Mesendoderm (in vitro differentiated cells): ENCODE data around the gene ANXA2R.
"Not testable (repeated sequence)": the region's sequence is repeated elsewhere in the genome, so short reads cannot be mapped to it uniquely, and the experiment has no call there.

Source experiments
- DNase-seq: peaks from one replicate; pipeline ENCODE4 v3.0.0; 2013
- H2AK5ac ChIP-seq: 2 replicates; pipeline ENCODE4 v1.6.1; 2013; ENCODE audit warnings: low read length, inconsistent platforms
- H2BK120ac ChIP-seq: 2 replicates; pipeline ENCODE4 v1.6.1; 2013; ENCODE audit warnings: low read depth, mild to moderate bottlenecking, low read length, moderate library complexity, mixed read lengths
- H2BK15ac ChIP-seq: replicated peaks from 2 replicates; pipeline ENCODE4 v1.6.1; 2013; ENCODE audit warnings: low read depth, mild to moderate bottlenecking, moderate library complexity
- H2BK5ac ChIP-seq: 2 replicates; pipeline ENCODE4 v1.6.1; 2013; ENCODE audit warnings: low read length, inconsistent platforms
- H3K18ac ChIP-seq: 2 replicates; pipeline ENCODE4 v1.6.1; 2013; ENCODE audit warnings: mild to moderate bottlenecking, low read length, mixed read lengths
- H3K23ac ChIP-seq: one replicate; pipeline ENCODE4 v1.6.1; 2013; ENCODE audit warnings: low read length
- H3K27ac ChIP-seq: 2 replicates; pipeline ENCODE4 v1.5.1; 2013; ENCODE audit warnings: low read depth, mild to moderate bottlenecking, inconsistent platforms, low read length, moderate library complexity
- H3K27me3 ChIP-seq: 2 replicates; pipeline ENCODE4 v1.6.1; 2013; ENCODE audit warnings: low read length, control low read depth, mild to moderate bottlenecking, inconsistent platforms; ENCODE audit not compliant: insufficient read depth, poor library complexity
- H3K36me3 ChIP-seq: 2 replicates; pipeline ENCODE4 v1.6.1; 2013; ENCODE audit warnings: low read length, inconsistent platforms; ENCODE audit not compliant: control insufficient read depth, insufficient read depth
- H3K4ac ChIP-seq: one replicate; pipeline ENCODE4 v1.6.1; 2013; ENCODE audit warnings: low read depth, mild to moderate bottlenecking, low read length, moderate library complexity
- H3K4me1 ChIP-seq: 2 replicates; pipeline ENCODE4 v1.6.1; 2013; ENCODE audit warnings: low read depth, low read length, inconsistent platforms; ENCODE audit not compliant: control insufficient read depth
- H3K4me2 ChIP-seq: 2 replicates; pipeline ENCODE4 v1.6.1; 2013; ENCODE audit warnings: low read length
- H3K4me3 ChIP-seq: 2 replicates; pipeline ENCODE4 v1.5.1; 2013; ENCODE audit warnings: mild to moderate bottlenecking, low read length
- H3K56ac ChIP-seq: one replicate; pipeline ENCODE4 v1.6.1; 2013; ENCODE audit warnings: low read length
- H3K79me1 ChIP-seq: 2 replicates; pipeline ENCODE4 v1.6.1; 2013; ENCODE audit warnings: low read length, inconsistent platforms
- H3K79me2 ChIP-seq: 2 replicates; pipeline ENCODE4 v1.6.1; 2013; ENCODE audit warnings: mild to moderate bottlenecking, low read length; ENCODE audit not compliant: control insufficient read depth, insufficient read depth
- H3K9ac ChIP-seq: 2 replicates; pipeline ENCODE4 v1.6.1; 2013; ENCODE audit warnings: low read length, inconsistent platforms
- H4K5ac ChIP-seq: one replicate; pipeline ENCODE4 v1.6.1; 2013; ENCODE audit warnings: low read length
- H4K8ac ChIP-seq: one replicate; pipeline ENCODE4 v1.6.1; 2013; ENCODE audit warnings: low read depth, mild to moderate bottlenecking, control low read depth, low read length, moderate library complexity
- WGBS: extraction: QIAGEN DNeasy Blood & Tissue Kit; methylation state at CpG from one replicate; pipeline ENCODE4 v1.1.7; 2013; ENCODE audit warnings: low lambda C conversion rate, missing lambda C conversion rate; ENCODE audit not compliant: insufficient coverage; ENCODE audit errors: extremely low coverage; 5-methylcytosine and 5-hydroxymethylcytosine counted together

The ANXA2R gene

DNA sequence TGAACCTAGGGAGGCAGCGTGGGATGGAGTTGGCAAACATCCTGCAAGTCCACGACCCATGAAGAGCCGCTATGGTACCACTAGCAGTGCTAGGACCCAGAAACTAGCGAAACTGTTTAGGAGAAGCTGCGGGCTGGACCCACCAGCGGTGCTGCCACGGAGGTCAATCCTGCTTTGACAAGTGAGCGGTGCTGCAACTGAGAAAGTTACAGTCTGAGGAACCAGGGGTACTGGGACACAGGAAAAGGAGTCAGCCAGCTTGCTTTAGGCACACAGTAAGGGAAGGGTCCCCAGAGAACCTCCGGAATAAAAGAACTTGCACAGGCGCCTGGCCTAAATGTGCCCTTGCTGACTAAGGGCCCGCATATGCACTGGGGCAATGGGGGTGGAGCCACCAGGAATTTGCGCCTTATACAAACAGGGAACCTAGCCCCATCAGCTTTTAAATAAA is 23.6 kb upstream of the ANXA2R start:
- no peaks in the 10 kb centered on the region for H3K36me3 ChIP-seq
- H3K4ac ChIP-seq: no peak overlapping the region
- peaks cover 11% of the 10 kb centered on the region for H3K79me1 ChIP-seq
- no peak overlapping the region for H2BK15ac ChIP-seq
- H2AK5ac ChIP-seq: no peak overlapping the region
- peaks cover 6% of the 10 kb centered on the region for H3K4me1 ChIP-seq
- H3K56ac ChIP-seq: peak overlapping the region; percentile 71
- H4K8ac ChIP-seq: no peak overlapping the region
- H4K5ac ChIP-seq: peak overlapping the region; percentile 15
- H3K23ac ChIP-seq: peak overlapping the region; percentile 3
- H3K4me3 ChIP-seq: no peak overlapping the region
- peak overlapping the region; percentile 40 for H3K9ac ChIP-seq
- peak; percentile 48 for DNase-seq
- H3K4me2 ChIP-seq: no peak overlapping the region
- WGBS: no CpG with 5 or more reads among the region's 12 CpGs
- H2BK5ac ChIP-seq: no peak overlapping the region
- H3K79me2 ChIP-seq: peaks cover 12% of the 10 kb centered on the region
- H3K27ac ChIP-seq: no peak overlapping the region
- H3K27me3 ChIP-seq: no peaks in the 10 kb centered on the region
- no peak overlapping the region for H2BK120ac ChIP-seq
- no peak overlapping the region for H3K18ac ChIP-seq

DNA sequence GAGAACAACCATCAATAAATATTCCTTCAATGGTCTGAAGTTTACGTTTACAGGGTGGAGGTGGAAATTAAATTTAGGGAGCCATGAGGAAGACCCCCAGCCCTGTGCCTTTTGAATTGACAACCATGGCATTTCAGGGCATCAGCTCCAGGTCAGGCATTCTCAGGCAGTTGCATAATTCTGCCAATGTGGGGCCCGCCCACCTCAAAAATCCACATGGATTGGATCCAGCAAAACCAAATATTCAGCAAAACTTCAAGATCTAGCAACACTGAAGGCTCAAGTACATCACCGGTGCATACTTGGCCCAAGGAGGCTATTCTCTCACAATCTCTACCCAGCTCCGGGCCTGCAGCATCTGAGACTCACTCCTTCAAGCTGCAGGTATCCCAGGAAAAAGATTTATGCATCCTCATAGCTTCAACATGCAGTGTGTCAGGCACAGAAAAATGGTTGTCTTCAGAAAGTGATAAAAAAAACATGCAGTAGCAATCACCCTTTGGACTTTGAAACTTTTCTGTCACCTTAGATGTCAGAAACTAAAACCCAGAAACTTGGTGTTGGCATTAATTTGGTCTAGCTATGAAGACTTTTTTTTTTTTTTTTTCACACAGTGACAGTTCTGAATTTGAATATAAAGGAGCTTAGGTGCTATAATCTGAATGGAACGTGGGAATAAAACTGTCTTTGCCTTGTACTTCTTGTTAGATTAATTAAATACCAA is 21.4 kb upstream of the ANXA2R start:
- Histone ChIP-seq H3K56ac (no peak overlapping the region), H2BK120ac (no peak overlapping the region), H3K9ac (no peak overlapping the region), H3K4me3 (no peak overlapping the region), H3K79me2 (no peaks in the 10 kb centered on the region), H3K23ac (no peak overlapping the region), H3K27me3 (no peaks in the 10 kb centered on the region), H2BK15ac (no peak overlapping the region), H4K8ac (no peak overlapping the region), H3K4me2 (no peak overlapping the region), H3K79me1 (peaks cover 2% of the 10 kb centered on the region), H2AK5ac (no peak overlapping the region), H3K4ac (no peak overlapping the region), H3K18ac (no peak overlapping the region), H3K36me3 (no peaks in the 10 kb centered on the region), H2BK5ac (no peak overlapping the region), H3K27ac (no peak overlapping the region), H4K5ac (no peak overlapping the region), H3K4me1 (no peaks in the 10 kb centered on the region)
- no peak for DNase-seq
- WGBS: no CpG with 5 or more reads among the region's 5 CpGs

DNA sequence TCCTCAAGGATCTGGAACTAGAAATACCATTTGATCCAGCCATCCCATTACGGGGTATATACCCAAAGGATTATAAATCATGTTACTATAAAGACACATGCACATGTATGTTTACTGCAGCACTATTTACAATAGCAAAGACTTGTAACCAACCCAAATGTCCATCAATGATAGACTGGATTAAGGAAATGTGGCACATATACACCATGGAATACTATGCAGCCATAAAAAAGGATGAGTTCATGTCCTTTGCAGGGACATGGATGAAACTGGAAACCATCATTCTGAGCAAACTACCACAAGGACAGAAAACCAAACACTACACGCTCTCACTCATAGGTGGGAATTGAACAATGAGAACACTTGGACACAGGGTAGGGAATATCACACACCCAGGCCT is 19.9 kb upstream of the ANXA2R start:
- H3K18ac ChIP-seq, H3K23ac ChIP-seq, H4K5ac ChIP-seq, H2AK5ac ChIP-seq, H3K4me2 ChIP-seq, H3K27me3 ChIP-seq, H3K79me2 ChIP-seq, H2BK15ac ChIP-seq, H3K4ac ChIP-seq, H4K8ac ChIP-seq, H3K4me3 ChIP-seq, H3K4me1 ChIP-seq, H2BK5ac ChIP-seq, H3K56ac ChIP-seq, H3K9ac ChIP-seq, DNase-seq, H2BK120ac ChIP-seq, H3K79me1 ChIP-seq, H3K36me3 ChIP-seq, H3K27ac ChIP-seq: not testable (repeated sequence)
- no CpG with 5 or more reads among the region's 2 CpGs for WGBS

DNA sequence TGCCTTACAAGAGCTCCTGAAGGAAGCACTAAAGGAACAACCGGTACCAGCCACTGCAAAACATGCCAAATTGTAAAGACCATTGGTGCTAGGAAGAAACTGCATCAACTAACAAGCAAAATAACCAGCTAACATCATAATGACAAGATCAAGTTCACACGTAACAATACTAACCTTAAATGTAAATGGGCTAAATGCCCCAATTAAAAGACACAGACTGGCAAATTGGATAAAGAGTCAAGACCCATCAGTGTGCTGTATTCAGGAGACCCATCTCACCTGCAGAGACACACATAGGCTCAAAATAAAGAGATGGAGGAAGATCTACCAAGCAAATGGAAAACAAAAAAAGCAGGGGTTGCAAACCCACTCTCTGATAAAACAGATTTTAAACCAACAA is 15.0 kb upstream of the ANXA2R start:
- not testable (repeated sequence) for H2BK120ac ChIP-seq, H3K27me3 ChIP-seq, H3K79me2 ChIP-seq, H3K9ac ChIP-seq, H3K4me1 ChIP-seq, H3K79me1 ChIP-seq, H3K4ac ChIP-seq, H3K27ac ChIP-seq, H4K8ac ChIP-seq, H4K5ac ChIP-seq, H3K23ac ChIP-seq, DNase-seq, H2AK5ac ChIP-seq, H3K4me2 ChIP-seq, H3K4me3 ChIP-seq, H3K36me3 ChIP-seq, H3K18ac ChIP-seq, H2BK5ac ChIP-seq, H3K56ac ChIP-seq, H2BK15ac ChIP-seq
- WGBS: no CpG with 5 or more reads among the region's 2 CpGs

DNA sequence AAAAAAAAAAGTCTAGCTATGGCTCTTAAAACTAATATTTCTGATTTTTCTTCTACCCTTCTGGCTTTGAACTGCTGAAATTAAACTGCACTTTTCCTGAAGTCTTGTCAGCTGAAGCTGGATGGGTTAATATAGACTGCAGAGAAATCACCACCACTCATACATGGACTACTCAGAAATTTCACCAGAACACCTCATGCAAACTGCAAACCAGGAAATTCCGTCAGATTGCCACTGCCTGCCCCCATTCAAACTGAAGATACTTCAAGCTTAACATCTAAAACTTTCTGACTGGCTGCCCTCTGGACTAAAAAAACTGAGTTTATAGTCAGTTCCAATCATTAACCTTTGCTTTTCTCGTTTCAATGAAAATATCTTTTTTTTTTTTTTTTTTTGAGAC is 11.6 kb upstream of the ANXA2R start:
- Histone ChIP-seq H3K79me1 (no peaks in the 10 kb centered on the region), H3K23ac (no peak overlapping the region), H3K4me1 (no peaks in the 10 kb centered on the region), H2BK5ac (no peak overlapping the region), H2BK120ac (no peak overlapping the region), H4K5ac (no peak overlapping the region), H4K8ac (no peak overlapping the region), H3K4me2 (no peak overlapping the region), H3K27ac (no peak overlapping the region), H3K9ac (no peak overlapping the region), H3K36me3 (no peaks in the 10 kb centered on the region), H2AK5ac (no peak overlapping the region), H3K4me3 (no peak overlapping the region), H3K4ac (no peak overlapping the region), H3K56ac (no peak overlapping the region), H3K27me3 (no peaks in the 10 kb centered on the region), H3K18ac (no peak overlapping the region), H3K79me2 (no peaks in the 10 kb centered on the region), H2BK15ac (no peak overlapping the region)
- WGBS: no CpG with 5 or more reads among the region's 2 CpGs
- DNase-seq: no peak

DNA sequence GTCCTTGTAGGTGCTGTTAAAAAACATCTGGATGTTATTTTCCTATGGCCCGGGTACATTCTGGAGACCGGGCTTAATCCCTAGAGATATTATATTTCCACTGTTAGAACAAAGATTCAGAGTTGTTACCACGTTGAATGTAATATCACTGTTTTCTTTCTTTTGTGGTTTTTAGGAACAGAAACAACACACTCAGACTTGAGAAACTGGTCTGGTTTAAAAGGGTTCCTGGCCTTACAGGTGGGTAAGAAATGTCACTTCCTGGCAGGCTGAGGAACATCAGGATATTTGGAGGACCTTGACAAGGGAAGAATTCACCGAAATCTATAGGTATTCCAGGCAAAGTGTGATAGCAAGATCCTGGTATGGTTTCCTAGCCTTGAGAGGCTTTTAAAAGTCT is 10.3 kb upstream of the ANXA2R start:
- Histone ChIP-seq H3K9ac (no peak overlapping the region), H3K18ac (no peak overlapping the region), H3K36me3 (no peaks in the 10 kb centered on the region), H3K23ac (no peak overlapping the region), H3K79me1 (no peaks in the 10 kb centered on the region), H2BK15ac (no peak overlapping the region), H2AK5ac (no peak overlapping the region), H3K27ac (no peak overlapping the region), H3K4ac (no peak overlapping the region), H3K4me2 (no peak overlapping the region), H4K5ac (no peak overlapping the region), H2BK5ac (no peak overlapping the region), H4K8ac (no peak overlapping the region), H3K4me1 (no peaks in the 10 kb centered on the region), H3K56ac (no peak overlapping the region), H3K79me2 (no peaks in the 10 kb centered on the region), H3K4me3 (no peak overlapping the region), H2BK120ac (no peak overlapping the region), H3K27me3 (no peaks in the 10 kb centered on the region)
- WGBS: no CpG with 5 or more reads among the region's 4 CpGs
- no peak for DNase-seq
